Astrocyte (in vitro differentiated cells and primary cell): Measurements from ENCODE around the gene PFDN4. TPM values are rescaled to one million over a fixed set of nuclear protein-coding genes. Genes with fewer than 3 reads are reported as not detected.
A peak's percentile ranks its signal among the peaks of the same experiment; 100 is the strongest.

Experiments
- DNase-seq: peaks from one replicate; pipeline ENCODE4 v3.0.0-alpha.2; 2010; ENCODE audit warnings: low read depth
- FAIRE-seq: peaks from 2 replicates; lab custom pipeline; 2011; peaks lifted over from hg19 to GRCh38; lab: Jason Lieb, UNC
- H2AFZ ChIP-seq: 2 replicates; pipeline ENCODE4 v1.6.0; 2012; ENCODE audit warnings: low read depth, low read length, inconsistent platforms
- H3K27ac ChIP-seq: 2 replicates; pipeline ENCODE4 v1.5.1; 2011; ENCODE audit warnings: low read depth, low read length, inconsistent platforms
- H3K27me3 ChIP-seq: 2 replicates; pipeline ENCODE4 v1.6.0; 2011; ENCODE audit warnings: low read length, inconsistent platforms; ENCODE audit not compliant: insufficient read depth
- H3K36me3 ChIP-seq: 2 replicates; pipeline ENCODE4 v1.5.1; 2011; ENCODE audit warnings: low read length, inconsistent platforms; ENCODE audit not compliant: insufficient read depth
- H3K4me1 ChIP-seq: 2 replicates; pipeline ENCODE4 v1.5.1; 2011; ENCODE audit warnings: low read length, inconsistent platforms; ENCODE audit not compliant: insufficient read depth
- H3K4me2 ChIP-seq: 2 replicates; pipeline ENCODE4 v1.6.0; 2012; ENCODE audit warnings: low read length, inconsistent platforms
- H3K4me3 ChIP-seq: 2 replicates; pipeline ENCODE4 v1.5.1; 2011; ENCODE audit warnings: low read depth, mild to moderate bottlenecking, low read length, inconsistent platforms; ENCODE audit not compliant: insufficient read depth
- H3K79me2 ChIP-seq: 2 replicates; pipeline ENCODE4 v1.6.0; 2012; ENCODE audit warnings: mild to moderate bottlenecking, low read length, inconsistent platforms; ENCODE audit not compliant: insufficient read depth
- H3K9ac ChIP-seq: 2 replicates; pipeline ENCODE4 v1.6.0; 2012; ENCODE audit warnings: mild to moderate bottlenecking, low read length, inconsistent platforms
- H3K9me3 ChIP-seq: 2 replicates; pipeline ENCODE4 v1.5.1; 2012; ENCODE audit warnings: low read depth, mild to moderate bottlenecking, low read length, inconsistent platforms; ENCODE audit not compliant: insufficient read depth
- H4K20me1 ChIP-seq: 2 replicates; pipeline ENCODE4 v1.6.0; 2012; ENCODE audit warnings: low read length, inconsistent platforms; ENCODE audit not compliant: insufficient read depth
- H3K27ac Mint-ChIP-seq: one replicate; pipeline ENCODE4 v1.8.0; 2021; ENCODE audit warnings: mild to moderate bottlenecking, mixed read lengths; ENCODE audit not compliant: unreplicated experiment
- H3K27me3 Mint-ChIP-seq: one replicate; pipeline ENCODE4 v1.8.0; 2021; ENCODE audit warnings: low read depth, mixed read lengths; ENCODE audit not compliant: unreplicated experiment
- H3K36me3 Mint-ChIP-seq: one replicate; pipeline ENCODE4 v1.8.0; 2021; ENCODE audit warnings: low read depth, mixed read lengths; ENCODE audit not compliant: unreplicated experiment
- H3K4me1 Mint-ChIP-seq: one replicate; pipeline ENCODE4 v1.8.0; 2021; ENCODE audit warnings: low read depth, mixed read lengths; ENCODE audit not compliant: unreplicated experiment
- H3K4me3 Mint-ChIP-seq: one replicate; pipeline ENCODE4 v1.8.0; 2021; ENCODE audit warnings: mild to moderate bottlenecking, moderate library complexity, mixed read lengths; ENCODE audit not compliant: unreplicated experiment
- H3K9me3 Mint-ChIP-seq: one replicate; pipeline ENCODE4 v1.8.0; 2021; ENCODE audit warnings: mild to moderate bottlenecking, mixed read lengths; ENCODE audit not compliant: unreplicated experiment
- EZH2 ChIP-seq: IDR thresholded peaks from 2 replicates; pipeline ENCODE4 v1.6.1; 2012; ENCODE audit warnings: mild to moderate bottlenecking, low read length, inconsistent platforms; ENCODE audit not compliant: insufficient read depth
- total RNA-seq: library from RNA; stranded (reverse); gene quantifications from 2 replicates; pipeline ENCODE4 v1.2.1, GENCODE V29; 2021
- TF ChIP-seq, protein P1 (sequence below): IDR thresholded peaks from 2 replicates; pipeline ENCODE4 v1.5.1; 2011; ENCODE audit warnings: low read depth, mild to moderate bottlenecking, inconsistent platforms, low read length, moderate library complexity; ENCODE audit not compliant: insufficient read depth

Gene PFDN4
- total RNA-seq, 1 donor from 2014 or later, result 35.2 TPM

DNA sequence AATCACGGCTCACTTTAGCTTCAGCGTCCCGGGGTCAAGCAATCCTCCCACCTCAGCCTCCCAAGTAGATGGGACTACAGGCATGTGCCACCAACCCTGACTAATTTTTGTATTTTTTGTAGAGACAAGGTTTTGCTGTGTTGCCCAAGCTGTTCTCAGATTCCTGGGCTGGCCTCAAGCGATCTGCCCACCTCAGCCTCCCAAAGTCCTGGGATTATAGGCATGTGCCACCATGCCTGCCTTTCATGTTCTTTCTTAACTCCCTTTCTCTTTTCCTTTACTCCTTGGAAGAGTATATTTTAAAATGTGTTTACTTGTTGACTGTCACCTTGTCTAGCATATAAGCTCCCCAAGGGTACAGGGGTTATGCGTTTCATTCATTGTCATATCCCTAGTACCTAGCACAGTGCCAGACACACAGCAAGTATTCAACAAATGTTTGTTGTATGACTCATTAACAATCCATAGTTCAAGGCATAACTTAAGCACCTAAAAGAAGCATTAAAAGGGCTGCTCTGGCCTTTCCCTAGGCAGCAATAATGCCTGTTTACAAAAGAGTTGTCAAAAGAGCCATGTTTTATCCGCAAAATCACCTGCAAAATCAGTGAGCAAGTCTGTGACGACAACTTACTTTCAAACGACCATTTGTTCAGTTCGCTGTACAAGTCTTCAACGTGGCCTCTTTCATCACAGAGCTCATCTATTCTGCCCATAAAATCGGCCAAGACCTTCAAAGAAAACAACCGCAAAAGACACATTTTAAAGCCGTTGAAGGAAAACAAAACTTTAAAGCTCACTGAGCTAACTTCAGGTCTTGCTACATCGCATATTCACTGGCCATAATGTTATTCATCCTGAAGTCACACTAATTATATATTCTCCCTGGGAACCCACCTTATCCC, 38.7 kb upstream of the PFDN4 start:
- H3K4me1 Mint-ChIP-seq, result peaks cover 8% of the 10 kb centered on the region
- no peaks in the 10 kb centered on the region for H4K20me1 ChIP-seq
- no peak for DNase-seq
- H3K27ac Mint-ChIP-seq, result no peak overlapping the region
- peaks cover 31% of the 10 kb centered on the region for H3K27me3 ChIP-seq
- H3K36me3 Mint-ChIP-seq, result no peaks in the 10 kb centered on the region
- peaks cover 21% of the 10 kb centered on the region for H3K4me1 ChIP-seq
- H3K9ac ChIP-seq, result no peak overlapping the region
- no peaks in the 10 kb centered on the region for H3K36me3 ChIP-seq
- H3K79me2 ChIP-seq, result no peaks in the 10 kb centered on the region
- no peaks in the 10 kb centered on the region for H3K9me3 ChIP-seq
- H3K9me3 Mint-ChIP-seq, result no peaks in the 10 kb centered on the region
- peak overlapping the region; percentile 31 for H3K4me2 ChIP-seq
- FAIRE-seq, result no peak
- TF ChIP-seq, protein P1, sequence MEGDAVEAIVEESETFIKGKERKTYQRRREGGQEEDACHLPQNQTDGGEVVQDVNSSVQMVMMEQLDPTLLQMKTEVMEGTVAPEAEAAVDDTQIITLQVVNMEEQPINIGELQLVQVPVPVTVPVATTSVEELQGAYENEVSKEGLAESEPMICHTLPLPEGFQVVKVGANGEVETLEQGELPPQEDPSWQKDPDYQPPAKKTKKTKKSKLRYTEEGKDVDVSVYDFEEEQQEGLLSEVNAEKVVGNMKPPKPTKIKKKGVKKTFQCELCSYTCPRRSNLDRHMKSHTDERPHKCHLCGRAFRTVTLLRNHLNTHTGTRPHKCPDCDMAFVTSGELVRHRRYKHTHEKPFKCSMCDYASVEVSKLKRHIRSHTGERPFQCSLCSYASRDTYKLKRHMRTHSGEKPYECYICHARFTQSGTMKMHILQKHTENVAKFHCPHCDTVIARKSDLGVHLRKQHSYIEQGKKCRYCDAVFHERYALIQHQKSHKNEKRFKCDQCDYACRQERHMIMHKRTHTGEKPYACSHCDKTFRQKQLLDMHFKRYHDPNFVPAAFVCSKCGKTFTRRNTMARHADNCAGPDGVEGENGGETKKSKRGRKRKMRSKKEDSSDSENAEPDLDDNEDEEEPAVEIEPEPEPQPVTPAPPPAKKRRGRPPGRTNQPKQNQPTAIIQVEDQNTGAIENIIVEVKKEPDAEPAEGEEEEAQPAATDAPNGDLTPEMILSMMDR, result no peak
- TF ChIP-seq EZH2, result no peak
- H3K4me3 ChIP-seq, result no peak overlapping the region
- no peak overlapping the region for H2AFZ ChIP-seq
- no peak overlapping the region for H3K4me3 Mint-ChIP-seq
- H3K27me3 Mint-ChIP-seq, result peaks cover 39% of the 10 kb centered on the region
- H3K27ac ChIP-seq, result no peak overlapping the region

- H2AFZ ChIP-seq, result no peak overlapping the region
- H3K4me1 ChIP-seq, result peaks cover 27% of the 10 kb centered on the region
- H3K27ac Mint-ChIP-seq, result no peak overlapping the region
- H3K9me3 Mint-ChIP-seq, result no peaks in the 10 kb centered on the region
- H3K4me1 Mint-ChIP-seq, result peaks cover 15% of the 10 kb centered on the region
- H3K9me3 ChIP-seq, result no peaks in the 10 kb centered on the region
- no peak overlapping the region for H3K4me3 ChIP-seq
- H3K27me3 ChIP-seq, result peaks cover 38% of the 10 kb centered on the region
- no peak overlapping the region for H3K9ac ChIP-seq
- H4K20me1 ChIP-seq, result no peaks in the 10 kb centered on the region
- no peaks in the 10 kb centered on the region for H3K79me2 ChIP-seq
- no peaks in the 10 kb centered on the region for H3K36me3 ChIP-seq
- H3K4me3 Mint-ChIP-seq, result no peak overlapping the region
- peaks cover 47% of the 10 kb centered on the region for H3K27me3 Mint-ChIP-seq
- no peaks in the 10 kb centered on the region for H3K36me3 Mint-ChIP-seq
- FAIRE-seq (no peak), DNase-seq (no peak)
- H3K4me2 ChIP-seq, result peak overlapping the region; percentile 31
- TF ChIP-seq, protein P1, result no peak
- no peak for TF ChIP-seq EZH2
- H3K27ac ChIP-seq, result no peak overlapping the region
These were observed 37.8 kb upstream of the PFDN4 start for GRCh38 chr20:54170026-54170471.

- H3K9me3 ChIP-seq, result no peaks in the 10 kb centered on the region
- H3K27me3 Mint-ChIP-seq, result peaks cover 51% of the 10 kb centered on the region
- DNase-seq (no peak), FAIRE-seq (no peak)
- H3K4me2 ChIP-seq, result no peak overlapping the region
- no peak overlapping the region for H3K4me3 Mint-ChIP-seq
- H3K79me2 ChIP-seq, result no peaks in the 10 kb centered on the region
- peaks cover 27% of the 10 kb centered on the region for H3K4me1 ChIP-seq
- H2AFZ ChIP-seq, result no peak overlapping the region
- no peaks in the 10 kb centered on the region for H3K36me3 ChIP-seq
- H4K20me1 ChIP-seq, result no peaks in the 10 kb centered on the region
- no peak overlapping the region for H3K4me3 ChIP-seq
- no peak overlapping the region for H3K27ac Mint-ChIP-seq
- peaks cover 38% of the 10 kb centered on the region for H3K27me3 ChIP-seq
- H3K27ac ChIP-seq, result no peak overlapping the region
- H3K9me3 Mint-ChIP-seq, result peaks cover 2% of the 10 kb centered on the region
- TF ChIP-seq, protein P1, result no peak
- no peak for TF ChIP-seq EZH2
- no peaks in the 10 kb centered on the region for H3K36me3 Mint-ChIP-seq
- H3K9ac ChIP-seq, result no peak overlapping the region
- peaks cover 16% of the 10 kb centered on the region for H3K4me1 Mint-ChIP-seq
These were observed 36.9 kb upstream of the PFDN4 start for GRCh38 chr20:54170963-54171362.
